Measurements from ENCODE around the gene TMEM80. TPM values are rescaled to one million over a fixed set of nuclear protein-coding genes. Genes with fewer than 3 reads are reported as not detected.

The TMEM80 gene
- total and polyA plus RNA-seq, 4 donors: 5.1 to 12.4 (median 8.2) TPM

GRCh38 chr11:727859-728748, 32.5 kb downstream of the TMEM80 start (continued):
- TF ChIP-seq ZBTB33 (IDR thresholded peaks at IDR 0.05) (no peak), ATF3 (IDR thresholded peaks at IDR 0.05) (no peak)

GRCh38 chr11:728901-729491, 33.4 kb downstream of the TMEM80 start:
- H3K9me3 ChIP-seq (ENCODE audit: control insufficient read depth in 4 of 4, low read length in 3 of 4): no peaks in the 10 kb centered on the region
- H3K27me3 ChIP-seq (ENCODE audit: control insufficient read depth in 4 of 4, insufficient read depth in 4 of 4, low read length in 3 of 4): no peaks in the 10 kb centered on the region
- H3K27ac ChIP-seq (ENCODE audit: low read depth in 1 of 2, low read length in 2 of 2): no peak overlapping the region
- H3K36me3 ChIP-seq (ENCODE audit: control insufficient read depth in 4 of 4, insufficient read depth in 3 of 4, low read depth in 1 of 4, low read length in 3 of 4): peaks cover 0 to 7% (median 7%) of the 10 kb centered on the region in 4 donors
- H3K4me1 ChIP-seq (ENCODE audit: control insufficient read depth in 4 of 4, insufficient read depth in 4 of 4, low read length in 3 of 4): peaks cover 0 to 6% (median 2%) of the 10 kb centered on the region in 4 donors
- H3K9ac ChIP-seq (ENCODE audit: low read depth in 1 of 2, low read length in 2 of 2): no peak overlapping the region
- DNase-seq (ENCODE audit: low spot score): no peak
- 59% methylated on average over 15 of the region's 15 CpGs for WGBS
- TF ChIP-seq HNF4G (IDR thresholded peaks at IDR 0.05) (no peak), FOXA1 (IDR thresholded peaks at IDR 0.05) (no peak), JUND (IDR thresholded peaks at IDR 0.05) (no peak), TAF1 (conservative IDR thresholded peaks at IDR 0.05) (no peak), ZBTB33 (IDR thresholded peaks at IDR 0.05) (no peak), REST (IDR thresholded peaks at IDR 0.05) (no peak), HNF4A (conservative IDR thresholded peaks at IDR 0.05) (no peak), RAD21 (IDR thresholded peaks at IDR 0.05) (no peak), NR2F2 (IDR thresholded peaks at IDR 0.05) (no peak), ATF3 (IDR thresholded peaks at IDR 0.05) (no peak)
- H3K4me3 ChIP-seq (ENCODE audit: low read depth in 1 of 3, low read length in 3 of 3): no peak overlapping the region

Measured in liver (tissue), 9 donors.